DMS53 treated with DMSO at 0.1 percent for 48 hours (cell line): ENCODE measurements around the gene PLEKHO2.

Experiments used
- DNase-seq: peaks from one replicate; lab custom pipeline; 2025; ENCODE audit not compliant: unreplicated experiment; lab: John Stamatoyannopoulos, UW

Gene PLEKHO2

GRCh38 chr15:64825431-64826294 lies 16.1 kb upstream of the PLEKHO2 start, which contains the start of gene PIF1:
Gene PIF1 (minus strand): TSS chr15:64825647. CDS start chr15:64824335, 1,312 bp downstream.
- DNase-seq = peak; percentile 94

DNA sequence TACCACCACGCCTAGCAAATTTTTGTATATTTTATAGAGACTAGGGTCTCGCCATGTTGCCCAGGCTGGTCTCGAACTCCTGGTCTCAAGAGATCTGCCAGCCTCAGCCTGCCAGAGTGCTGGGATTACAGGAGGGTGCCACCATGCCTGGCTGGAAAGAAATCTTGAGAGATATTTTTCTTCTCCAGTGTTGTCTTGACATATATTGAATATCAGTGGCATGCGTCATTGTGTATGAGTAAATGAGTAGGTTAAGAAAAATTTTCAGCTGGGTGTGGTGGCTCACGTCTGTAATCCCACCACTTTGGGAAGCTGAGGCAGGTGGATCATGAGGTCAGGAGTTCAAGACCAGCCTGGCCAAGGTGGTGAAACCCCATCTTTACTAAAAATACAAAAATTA lies 12.7 kb upstream of the PLEKHO2 start:
- DNase-seq = no peak

GRCh38 chr15:64833690-64834089 lies 8.0 kb upstream of the PLEKHO2 start:
- DNase-seq = no peak

- DNase-seq = no peak
Measured at GRCh38 chr15:64836023-64836536, 5.6 kb upstream of the PLEKHO2 start.

DNA sequence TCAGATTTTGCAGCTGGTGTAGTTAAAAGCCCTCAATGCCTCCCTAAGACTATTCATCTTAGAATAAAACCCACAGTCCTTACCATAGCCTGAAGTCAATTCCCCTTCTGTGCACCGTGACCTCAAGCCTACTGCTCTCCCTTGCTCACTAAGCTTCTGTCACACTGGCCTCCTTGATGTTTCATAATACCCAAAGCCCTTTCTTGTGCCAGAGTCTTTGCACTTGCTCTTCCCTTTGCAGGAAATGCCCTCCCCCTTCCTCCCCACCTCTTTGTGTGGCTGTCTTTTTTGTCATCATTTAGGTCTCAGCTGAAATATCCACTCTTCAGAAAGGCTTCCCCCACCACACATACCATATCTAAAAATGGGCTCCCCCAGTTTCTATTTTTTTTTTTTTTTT lies 4.2 kb upstream of the PLEKHO2 start:
- no peak for DNase-seq

DNA sequence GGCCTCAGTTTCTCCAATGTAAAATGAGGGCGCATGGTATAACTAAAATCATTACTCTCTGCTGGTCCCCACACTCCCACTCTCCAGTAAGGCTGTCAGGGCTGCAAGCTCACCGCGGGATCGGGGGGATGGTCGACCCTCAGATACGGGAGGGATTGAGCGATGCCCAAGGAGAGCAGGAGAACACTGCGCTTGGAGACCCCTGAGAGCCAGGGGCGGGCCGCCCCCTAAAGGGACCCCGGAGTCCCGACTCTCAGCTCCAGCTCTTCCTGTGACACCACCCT lies 713 bp upstream of the PLEKHO2 start:
- no peak for DNase-seq

GRCh38 chr15:64842096-64842939 lies 603 bp downstream of the PLEKHO2 start:
- no peak for DNase-seq

GRCh38 chr15:64842986-64843561 lies 1.4 kb downstream of the PLEKHO2 start:
- no peak for DNase-seq

DNA sequence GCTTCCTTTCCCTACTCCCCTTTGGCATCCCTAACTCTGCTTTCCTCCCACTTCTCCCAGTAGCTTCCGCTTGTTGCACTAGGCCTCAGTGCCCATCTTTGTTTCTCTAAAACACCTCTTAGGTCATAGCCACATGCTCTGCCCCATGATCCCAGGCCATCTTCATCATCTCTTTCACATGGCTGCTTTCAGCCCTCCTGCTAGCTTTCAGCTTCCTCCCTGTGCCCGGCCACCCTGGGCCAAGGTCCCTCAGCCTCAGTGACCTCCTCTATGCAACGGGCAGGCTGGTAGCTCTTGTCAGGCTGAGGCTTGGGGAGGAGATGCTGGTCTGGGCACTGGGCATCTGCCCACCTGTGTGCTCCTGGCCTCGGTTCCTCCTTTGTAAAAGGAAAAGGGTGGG lies 2.3 kb downstream of the PLEKHO2 start:
- DNase-seq = no peak

DNA sequence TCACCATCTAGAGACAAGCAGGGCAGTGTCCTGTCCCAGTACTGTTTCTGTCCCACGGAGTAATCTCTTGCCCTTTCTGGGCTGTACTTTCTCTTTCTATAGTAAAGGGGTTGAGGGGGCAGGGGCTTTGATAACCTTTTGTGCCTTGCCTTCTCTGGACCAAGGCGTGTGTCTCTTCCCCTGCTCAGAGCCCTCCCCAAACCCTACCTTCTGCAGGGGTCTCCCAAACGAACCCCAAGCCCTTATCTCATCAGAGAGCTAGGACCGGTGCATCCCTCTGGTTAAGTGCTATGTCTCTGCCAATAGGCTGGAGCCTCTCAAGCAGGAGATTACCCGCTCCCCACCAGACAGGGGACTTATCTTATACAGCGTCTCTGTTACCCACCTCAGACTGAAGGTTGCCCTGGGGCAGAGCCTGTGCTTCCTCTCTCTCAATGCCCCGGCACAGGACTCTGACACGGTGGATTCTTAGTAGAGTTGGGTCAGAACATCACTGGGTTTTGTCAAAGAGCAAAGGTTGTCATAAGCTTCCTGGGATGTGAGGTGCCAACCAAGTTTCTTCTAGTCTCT lies 2.9 kb downstream of the PLEKHO2 start:
- DNase-seq = no peak

DNA sequence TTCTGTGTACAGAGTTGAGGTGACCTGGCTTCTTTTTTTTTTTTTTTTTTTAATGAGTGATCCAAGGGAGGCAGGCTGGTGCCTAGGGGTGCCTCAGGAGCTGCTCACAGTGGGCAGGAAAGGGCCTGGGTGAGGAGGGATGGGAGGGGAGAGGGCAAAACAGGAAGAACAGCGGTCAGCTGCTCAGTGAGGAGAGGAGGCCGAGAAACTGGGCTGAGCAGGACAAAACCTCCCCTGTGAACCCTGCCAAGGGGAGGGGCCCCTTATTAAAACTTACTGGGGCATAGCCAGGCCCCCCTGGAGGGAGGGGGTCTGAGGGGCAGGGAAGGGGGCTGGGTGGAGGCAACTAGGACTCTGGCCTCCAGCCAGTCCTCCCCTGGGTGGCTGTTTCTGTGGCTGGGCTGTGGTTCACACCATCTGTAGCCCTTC lies 3.5 kb downstream of the PLEKHO2 start:
- no peak for DNase-seq

DNA sequence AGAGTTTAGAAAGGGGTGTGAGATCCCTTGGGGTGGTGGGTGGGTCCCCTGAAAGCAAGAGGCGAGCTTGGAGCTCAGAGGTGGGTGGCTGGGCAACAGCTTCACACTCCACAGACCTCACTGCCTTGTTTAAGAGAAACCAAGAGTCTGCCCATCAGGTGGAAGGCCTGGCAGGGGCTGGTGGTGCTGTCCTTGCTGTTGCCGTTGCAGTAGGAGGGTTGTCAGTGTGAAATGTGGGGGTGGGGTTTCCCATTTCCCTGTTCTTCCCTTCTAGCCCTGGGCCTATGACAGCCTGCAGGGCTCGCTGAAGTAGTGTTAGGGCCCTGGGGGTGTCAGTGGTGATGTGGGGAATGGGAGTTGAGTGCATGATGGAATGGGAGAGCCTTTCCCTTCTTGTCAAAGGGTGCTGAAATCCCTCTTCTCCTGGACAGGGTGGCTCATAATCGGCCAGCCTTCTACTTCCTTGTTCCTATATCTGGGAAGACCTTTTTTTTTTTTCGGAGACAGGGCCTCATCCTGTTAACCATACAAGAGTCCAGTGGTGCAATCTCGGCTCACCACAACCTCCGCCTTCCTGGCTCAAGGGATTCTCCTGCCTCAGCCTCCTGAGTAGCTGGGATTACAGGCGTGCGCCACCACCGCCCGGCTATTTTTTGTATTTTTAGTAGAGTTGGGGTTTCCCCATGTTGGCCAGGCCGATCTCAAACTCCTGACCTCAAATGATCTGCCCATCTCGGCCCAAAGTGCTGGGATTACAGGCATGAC lies 4.3 kb downstream of the PLEKHO2 start:
- DNase-seq = no peak

DNA sequence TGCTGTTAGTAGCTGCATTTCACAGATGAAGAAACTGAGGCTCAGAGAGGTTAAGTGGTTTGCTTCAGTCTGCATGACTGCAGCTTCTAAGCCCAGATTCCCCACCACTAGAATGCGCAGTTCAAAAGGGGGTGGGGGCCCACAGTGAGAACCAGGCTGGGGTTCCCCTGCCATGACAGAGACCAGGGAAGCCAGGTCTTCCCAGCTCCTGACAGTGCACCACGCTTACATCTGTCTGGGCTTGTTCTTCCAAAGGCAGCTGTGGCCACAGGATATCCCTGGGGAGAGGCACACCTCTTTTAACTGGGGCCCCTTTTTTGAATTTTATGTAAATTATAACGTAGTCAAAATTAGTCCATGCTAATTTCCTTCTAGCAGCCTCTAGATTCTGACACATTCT lies 5.3 kb downstream of the PLEKHO2 start:
- DNase-seq = no peak

- no peak for DNase-seq
Measured at GRCh38 chr15:64847448-64847847, 5.7 kb downstream of the PLEKHO2 start.

DNA sequence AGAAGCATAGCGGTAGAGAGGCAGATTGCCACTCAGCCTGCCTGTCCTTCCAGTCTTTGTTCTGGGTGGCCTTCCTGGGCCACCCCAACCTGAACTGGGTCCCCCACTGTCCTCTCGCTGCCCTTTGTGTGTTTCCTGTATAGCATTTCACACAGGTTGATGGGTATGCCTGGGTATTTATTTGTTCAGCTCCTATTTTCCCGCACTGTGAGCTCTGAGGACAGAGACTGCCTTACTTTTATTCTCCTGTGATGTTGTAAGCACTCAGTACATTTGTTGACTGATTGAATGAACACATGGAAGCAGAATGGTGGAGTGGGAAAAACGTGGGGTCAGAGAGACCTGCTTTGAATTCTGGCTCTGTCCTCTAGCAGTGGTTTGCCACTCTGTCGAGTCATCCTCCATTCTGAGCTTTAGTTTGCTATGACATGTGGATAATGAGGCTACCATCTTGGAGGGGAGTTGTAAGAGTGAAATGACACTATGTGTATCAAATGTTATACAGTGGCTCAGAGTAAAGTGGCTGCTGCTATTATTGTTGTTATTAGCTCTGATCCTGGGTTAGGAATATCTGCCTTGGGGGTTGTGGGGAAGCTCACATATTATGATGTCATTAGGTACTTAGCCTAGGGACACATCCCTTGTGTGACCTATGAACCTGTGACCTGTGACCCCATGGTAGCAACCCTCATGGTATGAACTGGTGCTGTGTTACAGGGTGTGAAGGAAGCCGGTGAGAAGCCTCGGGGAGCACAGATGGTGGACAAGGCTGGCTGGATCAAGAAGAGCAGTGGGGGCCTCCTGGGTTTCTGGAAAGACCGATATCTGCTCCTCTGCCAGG lies 6.4 kb downstream of the PLEKHO2 start:
- no peak for DNase-seq

GRCh38 chr15:64850778-64851502 lies 9.2 kb downstream of the PLEKHO2 start:
- DNase-seq = no peak

GRCh38 chr15:64851503-64851840 lies 9.8 kb downstream of the PLEKHO2 start:
- DNase-seq = no peak

- DNase-seq = no peak
Measured at GRCh38 chr15:64854041-64854440, 12.3 kb downstream of the PLEKHO2 start.

DNA sequence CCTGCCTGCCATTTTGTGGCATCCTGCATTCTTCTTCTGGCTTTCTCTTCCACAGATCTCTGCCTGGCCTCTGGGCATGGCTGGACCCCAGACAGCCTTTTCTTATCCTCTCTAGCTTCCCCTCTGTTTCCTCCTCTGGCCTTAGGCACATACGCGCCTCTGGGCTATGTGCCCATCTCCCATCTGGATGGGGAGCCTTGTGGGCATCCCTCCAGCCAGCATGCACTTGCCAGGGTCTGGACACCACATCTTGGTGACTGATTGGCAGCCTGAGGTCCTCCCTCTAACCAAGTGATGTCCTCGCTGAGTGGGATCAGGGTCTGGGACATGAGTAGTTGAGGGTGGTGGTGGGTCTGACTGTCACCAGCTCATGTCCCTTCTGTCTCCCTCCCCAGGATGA lies 12.8 kb downstream of the PLEKHO2 start:
- DNase-seq = no peak
